K562 (cell line): ENCODE measurements around the gene CDK5R2. TPM values are rescaled to one million over a fixed set of nuclear protein-coding genes. Genes with fewer than 3 reads are reported as not detected.

Experiments
- ATAC-seq: fragments of 200-7000 bp; cut with Tn5 transposase; 3 replicates; pipeline ENCODE4 v1.9.1; 2020; ENCODE audit warnings: moderate library complexity
- BruUV-seq: library from RNA; stranded (reverse); fragments of 400-500 nt; replicated peaks from 2 replicates; lab custom pipeline; 2021; lab: Mats Ljungman, UMichigan
- CTCF ChIA-PET: fragments of 300-600 bp; formaldehyde crosslinking; extraction: SDS; loops from one replicate; lab custom pipeline; 2021; ENCODE audit warnings: low intra/inter-chr PET ratio; lab: Yijun Ruan, JAX
- POLR2A ChIA-PET: fragments of 300-600, 350-650 bp; sonication (Branson Sonifier 250); formaldehyde crosslinking; extraction: SDS; loops from one replicate; lab custom pipeline; 2021; ENCODE audit warnings: antibody characterized with exemption, inconsistent platforms; lab: Yijun Ruan, JAX
- DNase-seq, 4 experiments: peaks; one replicate each; pipeline versions ENCODE4 v3.0.0 to v3.0.0-alpha.2; 2011 to 2018; ENCODE audit warnings: low spot score in 3 of 4, mixed read lengths in 3 of 4; ENCODE audit errors: extremely low read depth in 1 of 4
- FAIRE-seq: peaks from 2 replicates; lab custom pipeline; 2011; peaks lifted over from hg19 to GRCh38; lab: Jason Lieb, UNC
- H2AFZ ChIP-seq: 2 replicates; pipeline ENCODE4 v1.6.0; 2011; ENCODE audit warnings: low read depth, low read length, control low read depth, inconsistent platforms
- H3K27ac ChIP-seq: fragments of 200-600 bp; 3 replicates; pipeline ENCODE4 v1.8.0; 2011; ENCODE audit warnings: low read depth, mild to moderate bottlenecking, control low read depth, inconsistent platforms, low read length, moderate library complexity, mixed read lengths; ENCODE audit errors: extremely low read depth
- H3K27me3 ChIP-seq, 2 experiments: fragments of 300-600 bp in 1 of 2; 2 replicates in 1 of 2; 3 replicates in 1 of 2; pipeline versions ENCODE4 v1.6.0 to v1.8.0; 2011; ENCODE audit warnings: inconsistent platforms in 2 of 2, low read length in 2 of 2, mild to moderate bottlenecking in 1 of 2, mixed read lengths in 1 of 2, moderate library complexity in 1 of 2; ENCODE audit not compliant: control insufficient read depth in 2 of 2, insufficient read depth in 2 of 2
- H3K36me3 ChIP-seq: fragments of 300-600 bp; 3 replicates; pipeline ENCODE4 v1.8.0; 2011; ENCODE audit warnings: mild to moderate bottlenecking, low read length, inconsistent platforms; ENCODE audit not compliant: control insufficient read depth, insufficient read depth
- H3K4me1 ChIP-seq, 2 experiments: fragments of 200-600 bp in 1 of 2; replicated peaks in 1 of 2; 2 replicates in 1 of 2; 3 replicates in 1 of 2; pipeline versions ENCODE4 v1.5.1 to v1.8.0; 2011; ENCODE audit warnings: inconsistent platforms in 2 of 2, low read length in 2 of 2, mild to moderate bottlenecking in 1 of 2, mixed read lengths in 1 of 2, moderate library complexity in 1 of 2; ENCODE audit not compliant: control insufficient read depth in 2 of 2, insufficient read depth in 2 of 2
- H3K4me2 ChIP-seq: 2 replicates; pipeline ENCODE4 v1.6.1; 2011; ENCODE audit warnings: low read length, control low read depth, inconsistent platforms, mixed read lengths; ENCODE audit not compliant: insufficient read depth
- H3K4me3 ChIP-seq: fragments of 200-600 bp; sonication (generic), shearing (Covaris generic); 2 replicates; pipeline ENCODE4 v1.5.1; 2016; ENCODE audit warnings: control low read depth, inconsistent platforms
- H3K79me2 ChIP-seq: fragments of 200-600 bp; 3 replicates; pipeline ENCODE4 v1.8.0; 2011; ENCODE audit warnings: low read length, inconsistent platforms; ENCODE audit not compliant: control insufficient read depth, insufficient read depth
- H3K9ac ChIP-seq, 2 experiments: 2 replicates each; pipeline versions ENCODE4 v1.6.0 to v1.6.1; 2011; ENCODE audit warnings: low read depth in 2 of 2, low read length in 2 of 2, control low read depth in 1 of 2, inconsistent platforms in 1 of 2, mild to moderate bottlenecking in 1 of 2, mixed read lengths in 1 of 2; ENCODE audit not compliant: insufficient read depth in 1 of 2
- H3K9me1 ChIP-seq: one replicate; pipeline ENCODE4 v1.6.0; 2011; ENCODE audit warnings: inconsistent platforms, mild to moderate bottlenecking, low read length, moderate library complexity; ENCODE audit not compliant: control insufficient read depth, insufficient read depth
- H3K9me3 ChIP-seq: replicated peaks from 2 replicates; pipeline ENCODE4 v1.5.1; 2011; ENCODE audit warnings: low read depth, low read length, inconsistent platforms; ENCODE audit not compliant: control insufficient read depth, insufficient read depth
- H4K20me1 ChIP-seq: replicated peaks from 2 replicates; pipeline ENCODE4 v1.6.1; 2011; ENCODE audit warnings: low read length, inconsistent platforms, mixed read lengths; ENCODE audit not compliant: control insufficient read depth, insufficient read depth
- BRCA1 ChIP-seq, 2 experiments: fragments of 450-650 bp in 1 of 2; sonication (generic) in 1 of 2; formaldehyde crosslinking in 1 of 2; IDR thresholded peaks; 2 replicates each; pipeline versions ENCODE4 v1.5.0 to v1.6.1; 2017 to 2020; ENCODE audit warnings: mild to moderate bottlenecking in 1 of 2, missing genetic modification reagents in 1 of 2
- CGGBP1 ChIP-seq: fragments of 250-450 bp; sonication (Bioruptor Pico); IDR thresholded peaks from 2 replicates; pipeline ENCODE4 v1.9.0; 2021; ENCODE audit warnings: mild to moderate bottlenecking
- MAFK ChIP-seq: IDR thresholded peaks from 2 replicates; pipeline ENCODE4 v1.6.1; 2011; ENCODE audit warnings: low read length, improper control_type of control experiment
- MEF2A ChIP-seq: IDR thresholded peaks from 2 replicates; pipeline ENCODE4 v1.6.1; 2011; ENCODE audit warnings: low read depth, mild to moderate bottlenecking, low read length, moderate library complexity; ENCODE audit not compliant: control insufficient read depth
- POLR3G ChIP-seq: IDR thresholded peaks from 2 replicates; pipeline ENCODE4 v1.6.1; 2011; ENCODE audit not compliant: insufficient read length, insufficient replicate concordance; ENCODE audit errors: extremely low read depth
- SAFB2 ChIP-seq: fragments of 200-400 bp; formaldehyde crosslinking; IDR thresholded peaks from 2 replicates; pipeline ENCODE4 v1.6.1; 2018; ENCODE audit warnings: borderline replicate concordance, low read length, low read depth, moderate library complexity; ENCODE audit not compliant: severe bottlenecking
- SFPQ ChIP-seq: fragments of 200-400 bp; formaldehyde crosslinking; IDR thresholded peaks from 2 replicates; pipeline ENCODE4 v1.6.1; 2017; ENCODE audit warnings: mild to moderate bottlenecking, low read depth, low read length, moderate library complexity
- VEZF1 ChIP-seq: fragments of 200-800 bp; sonication (Bioruptor generic); IDR thresholded peaks from 2 replicates; pipeline ENCODE4 v1.6.1; 2017; ENCODE audit warnings: missing genetic modification characterization, missing compliant biosample characterization
- ZHX1 ChIP-seq: fragments of 150-350 bp; conservative IDR thresholded peaks from 2 replicates; pipeline ENCODE4 v1.6.1; 2014; ENCODE audit warnings: low read length
- WGBS: fragments of 100-300 bp; shearing (Covaris generic); methylation state at CpG from one replicate; pipeline ENCODE4 v1.1.6; 2016; ENCODE audit warnings: low coverage, mixed read lengths; ENCODE audit not compliant: insufficient coverage; ENCODE audit errors: missing lambda C conversion rate; 5-methylcytosine and 5-hydroxymethylcytosine counted together
- in situ Hi-C: fragments of 300-500 bp; cut with MboI; formaldehyde crosslinking; loops from 4 replicates; pipeline ENCODE4 v1.15.0; 2018; ENCODE audit warnings: inconsistent platforms, mixed read lengths
- intact Hi-C: fragments of 100-400 bp; cut with micrococcal nuclease; formaldehyde crosslinking; loops from 2 replicates; pipeline ENCODE4 v1.14.2; 2022
- polyA plus RNA-seq, 8 experiments: library from polyadenylated mRNA; depleted of rRNA in 4 of 8; stranded (reverse) in 5 of 8; unstranded in 3 of 8; fragments of >200 nt; fragmentation: Nextera tagmentation in 2 of 8; fragmentation: Illumina TruSeq in 1 of 8; extraction: Ambion mirVana in 2 of 8; extraction: Trizol in 1 of 8; gene quantifications; 2 replicates each; pipeline versions ENCODE4 v1.2.1 to v1.2.3, GENCODE V29; 2011 to 2014; ENCODE audit warnings: inconsistent platforms in 1 of 8, missing spikeins in 1 of 8
- total RNA-seq, 7 experiments: library from RNA; depleted of rRNA in 6 of 7; stranded (reverse); fragments of >200 nt in 6 of 7; fragmentation: Illumina TruSeq in 2 of 7; extraction: Trizol in 2 of 7; gene quantifications; 2 replicates each; pipeline versions ENCODE4 v1.2.1 to v1.2.3, GENCODE V29; 2011 to 2021; ENCODE audit warnings: low replicate concordance in 1 of 7

The CDK5R2 gene
- total and polyA plus RNA-seq, 9 of the 15 experiments (the other 6 are each of a cell fraction or from before 2014, with no cell fraction given) = 0.09 TPM; not detected in 8

GRCh38 chr2:218985325-218986091 is 26.0 kb downstream of the CDK5R2 start (continued):
- peak; percentile 77 for TF ChIP-seq VEZF1

GRCh38 chr2:218986148-218986761 is 26.8 kb downstream of the CDK5R2 start:
- in situ Hi-C loops = no loop called here
- intact Hi-C loops = no loop called here
- H3K36me3 ChIP-seq = no peaks in the 10 kb centered on the region
- WGBS = 18% methylated on average over 4 of the region's 4 CpGs
- H2AFZ ChIP-seq = no peak overlapping the region
- H3K27ac ChIP-seq = no peak overlapping the region
- no peak overlapping the region for H3K9ac ChIP-seq
- H4K20me1 ChIP-seq = no peaks in the 10 kb centered on the region
- H3K9me1 ChIP-seq = no peaks in the 10 kb centered on the region
- H3K4me1 ChIP-seq = peaks cover 3 to 16% of the 10 kb centered on the region in 2 experiments; a peak in 2 of 5 replicates
- no peaks in the 10 kb centered on the region for H3K79me2 ChIP-seq
- H3K9me3 ChIP-seq = no peaks in the 10 kb centered on the region
- ChIA-PET CTCF (no interaction called here), POLR2A (no interaction called here)
- no TSS peak for BruUV-seq
- DNase-seq (no peak), ATAC-seq (no peak), FAIRE-seq (no peak)
- H3K27me3 ChIP-seq = peaks cover 0 to 26% of the 10 kb centered on the region in 2 experiments; a peak in 2 of 5 replicates
- H3K4me2 ChIP-seq = no peak overlapping the region
- no peak overlapping the region for H3K4me3 ChIP-seq
- no peak for TF ChIP-seq MEF2A
- no peak for TF ChIP-seq CGGBP1 (CRISPR knock-in tag)
- TF ChIP-seq SFPQ = no peak
- TF ChIP-seq VEZF1 = no peak
- no peak for TF ChIP-seq SAFB2
- no peak for TF ChIP-seq MAFK
- TF ChIP-seq POLR3G = no peak
- TF ChIP-seq ZHX1 = no peak
- TF ChIP-seq BRCA1 (IDR thresholded peaks at IDR 0.05) = no peak
- TF ChIP-seq BRCA1 (CRISPR knock-in tag; IDR thresholded peaks at IDR 0.05) = no peak
